ENCODE measurements around the gene LENG1.

The LENG1 gene

GRCh38 chr19:54129617-54129996 lies 29.9 kb downstream of the LENG1 start:
- H3K4me3 ChIP-seq (ENCODE audit: low read length), result no peak overlapping the region
- no peak for TF ChIP-seq CTCF (IDR thresholded peaks at IDR 0.05; ENCODE audit: insufficient read depth, low read depth, low read length, missing control alignments)
- no peak for DNase-seq (ENCODE audit: low read depth)

- TF ChIP-seq CTCF (IDR thresholded peaks at IDR 0.05; ENCODE audit: insufficient read depth, low read depth, low read length, missing control alignments), result no peak
- no peak overlapping the region for H3K4me3 ChIP-seq (ENCODE audit: low read length)
- no peak for DNase-seq (ENCODE audit: low read depth)
Observed at GRCh38 chr19:54128796-54129616, 30.5 kb downstream of the LENG1 start.

- no peak for TF ChIP-seq CTCF (IDR thresholded peaks at IDR 0.05; ENCODE audit: insufficient read depth, low read depth, low read length, missing control alignments)
- no peak for DNase-seq (ENCODE audit: low read depth)
- H3K4me3 ChIP-seq (ENCODE audit: low read length), result no peak overlapping the region
Observed at GRCh38 chr19:54128441-54128725, 31.1 kb downstream of the LENG1 start.

GRCh38 chr19:54127688-54128440 lies 31.7 kb downstream of the LENG1 start:
- H3K4me3 ChIP-seq (ENCODE audit: low read length), result no peak overlapping the region
- no peak for TF ChIP-seq CTCF (IDR thresholded peaks at IDR 0.05; ENCODE audit: insufficient read depth, low read depth, low read length, missing control alignments)
- DNase-seq (ENCODE audit: low read depth), result no peak

- DNase-seq (ENCODE audit: low read depth), result no peak
- no peak for TF ChIP-seq CTCF (IDR thresholded peaks at IDR 0.05; ENCODE audit: insufficient read depth, low read depth, low read length, missing control alignments)
- H3K4me3 ChIP-seq (ENCODE audit: low read length), result no peak overlapping the region
Observed at GRCh38 chr19:54125713-54126112, 33.8 kb downstream of the LENG1 start.

GRCh38 chr19:54124393-54124792 lies 35.1 kb downstream of the LENG1 start:
- DNase-seq (ENCODE audit: low read depth), result no peak
- TF ChIP-seq CTCF (IDR thresholded peaks at IDR 0.05; ENCODE audit: insufficient read depth, low read depth, low read length, missing control alignments), result no peak
- H3K4me3 ChIP-seq (ENCODE audit: low read length), result no peak overlapping the region
